Kidney (tissue), 14 donors: ENCODE measurements around the gene MYMK. TPM values are rescaled to one million over a fixed set of nuclear protein-coding genes. Genes with fewer than 3 reads are reported as not detected.

Experiments used
- DNase-seq, 5 donors: peaks; one replicate each; pipeline ENCODE4 v3.0.0-alpha.2; 2013 to 2020
- FAIRE-seq: peaks from 2 replicates; lab custom pipeline; 2012; peaks lifted over from hg19 to GRCh38; lab: Jason Lieb, UNC
- H3K27ac ChIP-seq, 2 donors: one replicate each; pipeline ENCODE4 v1.7.0; 2013; ENCODE audit warnings: low read depth in 2 of 2, low read length in 2 of 2, inconsistent platforms in 1 of 2
- H3K27me3 ChIP-seq: one replicate; pipeline ENCODE4 v1.7.1; 2013; ENCODE audit warnings: low read length, inconsistent platforms; ENCODE audit not compliant: control insufficient read depth, insufficient read depth
- H3K36me3 ChIP-seq, 3 donors: one replicate each; pipeline versions ENCODE4 v1.7.0 to v1.7.1; 2013; ENCODE audit warnings: low read length in 3 of 3, control low read depth in 1 of 3, inconsistent platforms in 1 of 3; ENCODE audit not compliant: insufficient read depth in 3 of 3, control insufficient read depth in 2 of 3
- H3K4me1 ChIP-seq, 3 donors: one replicate each; pipeline versions ENCODE4 v1.7.0 to v1.7.1; 2013; ENCODE audit warnings: low read length in 3 of 3, inconsistent platforms in 1 of 3, low read depth in 1 of 3; ENCODE audit not compliant: control insufficient read depth in 2 of 3, insufficient read depth in 2 of 3
- H3K4me3 ChIP-seq, 3 donors: one replicate each; pipeline versions ENCODE4 v1.7.0 to v1.8.1; 2013; ENCODE audit warnings: low read length in 3 of 3, control low read depth in 1 of 3, inconsistent platforms in 1 of 3
- H3K9ac ChIP-seq, 3 donors: one replicate each; pipeline versions ENCODE4 v1.7.0 to v1.7.1; 2013; ENCODE audit warnings: low read length in 3 of 3, control low read depth in 1 of 3, inconsistent platforms in 1 of 3
- H3K9me3 ChIP-seq, 3 donors: one replicate each; pipeline versions ENCODE4 v1.7.0 to v1.7.1; 2013; ENCODE audit warnings: low read length in 3 of 3, control low read depth in 1 of 3, inconsistent platforms in 1 of 3; ENCODE audit not compliant: control insufficient read depth in 2 of 3, insufficient read depth in 1 of 3
- CTCF ChIP-seq: IDR thresholded peaks from 3 replicates; pipeline ENCODE4 v1.5.1; 2012; ENCODE audit warnings: mild to moderate bottlenecking, moderate library complexity, borderline replicate concordance; ENCODE audit not compliant: insufficient read depth; ENCODE audit errors: extremely low read depth
- intact Hi-C: fragments of 100-400 bp; cut with DNase I; formaldehyde crosslinking; loops from one replicate; pipeline ENCODE4 v1.11.1; 2022
- polyA plus RNA-seq: library from polyadenylated mRNA; stranded (reverse); fragments of 350-450 nt; fragmentation: Illumina TruSeq; extraction: RNeasy Lipid Tissue Mini Kit (QIAGEN cat#74804); gene quantifications from one replicate; pipeline ENCODE4 v1.2.3, GENCODE V29; 2014; ENCODE audit warnings: low read depth, low replicate concordance; ENCODE audit not compliant: insufficient read depth
- total RNA-seq: library from RNA; stranded (reverse); fragmentation: NEBNext Ultra II Directional; extraction: Animal tissue kit (Norgen Biotek cat#: 25700); gene quantifications from one replicate; pipeline ENCODE4 v1.2.1, GENCODE V29; 2021
- donor health status: control.
- donor health status: control.
- donor health status: control.
- donor health status: control.
- donor health status: control.
- donor health status: DM: yes; HTN: yes; CAD: no.
- donor health status: Normal renal cell carcinoma (clear cell type).

Gene MYMK
- total and polyA plus RNA-seq, 2 donors from 2014 or later: not detected

- Histone ChIP-seq H3K4me3 (peak within 1 kb of the TSS; percentile 19 to 52 (median 24)), H3K27ac (no peak within 1 kb of the TSS), H3K9ac (peak within 1 kb of the TSS in 1 of 3 donors; percentile 26), H3K36me3 (no peaks in the 10 kb centered on the region), H3K4me1 (peaks cover 0 to 5% (median 0%) of the 10 kb centered on the region in 3 donors), H3K9me3 (no peaks in the 10 kb centered on the region), H3K27me3 (no peaks in the 10 kb centered on the region)
- intact Hi-C loops: no loop called here
- FAIRE-seq (no peak), DNase-seq (peak; percentile 83 to 95 (median 88))
- TF ChIP-seq CTCF: no peak
Observed at GRCh38 chr9:133478851-133479711, 45.7 kb downstream of the MYMK start, which contains the start of gene SLC2A6. Gene SLC2A6 (minus strand): TSS chr9:133479099. CDS start chr9:133479059, 40 bp downstream.

DNA sequence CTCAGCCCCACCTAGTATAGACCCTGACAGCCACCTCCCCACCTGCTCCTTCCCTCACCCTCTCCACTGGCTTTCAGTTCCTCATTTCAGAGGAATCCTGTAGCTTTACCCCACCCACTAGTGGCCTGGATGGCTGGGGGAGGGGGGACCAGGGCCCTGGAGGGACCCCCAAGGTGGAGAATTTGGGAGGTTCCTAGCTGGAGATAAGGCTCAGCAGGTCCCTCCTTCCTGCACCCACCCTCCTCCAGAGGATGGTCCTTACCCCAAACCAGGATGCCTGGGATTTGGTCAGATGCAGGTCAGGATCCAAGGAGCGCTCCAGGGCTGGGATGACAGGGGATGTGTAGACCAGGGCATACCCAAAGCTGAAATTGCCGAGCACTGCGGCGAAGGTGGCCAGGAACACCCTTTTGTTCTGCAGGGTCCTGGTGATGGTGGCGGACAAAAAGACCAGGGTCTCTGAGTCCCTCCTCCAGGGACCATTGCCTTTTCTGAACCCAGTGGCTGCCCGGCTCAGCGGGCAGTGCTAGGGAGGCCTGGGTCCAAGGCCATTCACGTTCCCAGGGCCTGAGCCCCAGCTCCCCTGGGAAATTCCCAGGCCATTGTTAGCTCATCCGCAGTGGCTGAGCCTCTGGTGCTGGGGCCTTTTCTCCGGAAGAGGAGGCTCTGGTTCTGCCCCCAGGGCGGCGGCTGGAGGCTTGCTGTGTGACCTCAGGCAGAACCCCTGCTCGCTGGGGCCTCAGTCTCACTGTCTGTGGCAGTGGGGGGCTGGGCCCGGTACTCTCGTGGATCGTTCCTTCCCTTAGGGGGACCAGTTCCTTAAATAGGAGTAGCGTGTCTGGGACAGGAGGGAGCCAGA, 46.5 kb downstream of the MYMK start:
- no peaks in the 10 kb centered on the region for H3K36me3 ChIP-seq
- peak overlapping the region in 1 of 3 donors; percentile 26 for H3K9ac ChIP-seq
- DNase-seq: peak in 1 of 5 donors; percentile 85
- no peak overlapping the region for H3K27ac ChIP-seq
- H3K4me1 ChIP-seq: peaks cover 0 to 5% (median 0%) of the 10 kb centered on the region in 3 donors
- H3K9me3 ChIP-seq: no peaks in the 10 kb centered on the region
- peak overlapping the region in 1 of 3 donors; percentile 52 for H3K4me3 ChIP-seq
- intact Hi-C loops: no loop called here
- FAIRE-seq: no peak
- no peak for TF ChIP-seq CTCF
- H3K27me3 ChIP-seq: no peaks in the 10 kb centered on the region

DNA sequence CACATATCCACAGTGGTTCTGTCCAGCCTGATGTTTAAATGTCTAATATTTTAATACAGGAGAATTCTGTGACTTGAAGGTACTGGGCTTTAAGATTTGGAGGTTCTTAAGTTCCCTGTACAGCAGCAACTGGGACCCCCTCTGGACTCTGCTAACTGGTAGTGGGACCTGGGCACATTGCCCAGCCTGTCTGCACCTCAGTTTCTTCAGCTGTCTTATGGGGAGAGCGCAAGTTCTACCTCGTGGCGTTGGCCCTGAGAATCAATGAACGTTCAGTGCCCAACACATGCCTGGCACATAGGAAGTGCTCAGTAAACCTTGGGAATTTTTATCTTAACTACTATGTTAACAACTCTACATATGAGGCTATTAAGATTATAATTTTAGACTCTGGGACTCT, 47.3 kb downstream of the MYMK start:
- Histone ChIP-seq H3K4me1 (peaks cover 0 to 5% (median 0%) of the 10 kb centered on the region in 3 donors), H3K27ac (no peak overlapping the region), H3K9me3 (no peaks in the 10 kb centered on the region), H3K4me3 (no peak overlapping the region), H3K9ac (no peak overlapping the region), H3K36me3 (no peaks in the 10 kb centered on the region), H3K27me3 (no peaks in the 10 kb centered on the region)
- no peak for TF ChIP-seq CTCF
- FAIRE-seq (no peak), DNase-seq (no peak)
- intact Hi-C loops: no loop called here
